GM21515 (cell line): ENCODE data around the gene AP3B1.

Experiments used
- ATAC-seq: cut with Tn5 transposase; IDR thresholded peaks from one replicate; pipeline ENCODE4 v1.9.1; 2021; ENCODE audit not compliant: unreplicated experiment

The AP3B1 gene

DNA sequence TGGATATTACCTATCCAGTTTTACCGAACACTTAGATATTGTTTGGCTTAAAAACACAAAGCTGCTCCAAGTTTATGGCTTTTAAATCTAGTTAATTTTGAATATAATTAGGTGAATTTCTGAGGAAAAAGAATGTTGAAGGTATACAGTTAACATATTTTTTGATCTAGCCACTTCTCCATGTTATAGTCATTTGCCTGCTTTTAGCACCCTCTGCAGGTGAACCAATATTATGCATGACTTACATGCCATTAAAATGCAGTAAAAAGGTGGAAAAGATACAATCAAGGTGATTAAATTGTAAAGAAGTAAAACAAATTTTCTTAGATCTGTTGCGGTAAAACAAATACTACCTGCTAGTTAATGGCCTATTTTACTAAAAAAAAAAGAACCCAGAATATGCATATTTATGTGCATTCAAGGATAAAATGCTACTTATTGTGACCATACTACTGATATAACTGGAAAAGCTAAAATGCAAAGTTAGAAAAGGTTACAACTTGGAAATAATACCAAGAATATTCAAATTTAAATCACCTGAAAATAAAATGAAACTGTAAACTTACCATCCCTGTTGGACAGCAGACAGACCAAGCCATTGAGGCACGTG is 132.1 kb downstream of the AP3B1 start:
- ATAC-seq = no peak

GRCh38 chr5:78157001-78157400 is 137.5 kb downstream of the AP3B1 start:
- no peak for ATAC-seq

DNA sequence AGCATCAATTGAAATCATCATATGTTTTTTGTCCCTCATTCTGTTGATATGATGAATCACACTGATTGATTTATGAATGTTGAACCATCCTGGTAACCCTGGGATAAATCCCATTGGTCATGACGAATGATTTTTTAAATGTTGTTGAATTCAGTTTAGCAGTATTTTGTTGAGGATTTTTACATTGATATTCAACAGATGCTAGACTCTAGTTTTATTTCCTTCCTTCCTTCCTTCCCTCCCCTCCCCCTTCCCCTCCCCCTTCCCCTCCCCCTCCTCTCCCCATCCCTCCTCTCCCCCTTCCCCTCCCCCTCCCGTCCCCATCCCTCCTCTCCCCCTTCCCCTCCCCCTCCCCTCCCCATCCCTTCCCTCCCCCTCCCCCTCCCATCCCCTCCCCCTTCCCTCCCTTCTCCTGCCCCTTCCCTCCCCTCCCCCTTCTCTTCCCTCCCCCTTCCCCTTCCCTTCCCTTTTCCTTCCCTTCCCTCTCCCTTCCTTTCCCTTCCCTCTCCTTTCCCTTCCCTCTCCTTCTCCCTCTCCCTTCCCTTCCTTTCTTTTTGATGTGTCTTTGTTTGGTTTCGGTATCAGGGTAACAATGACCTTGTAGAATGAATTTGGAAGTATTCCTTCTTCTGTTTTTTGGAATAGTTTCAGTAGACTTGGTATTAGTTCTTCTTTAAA is 142.8 kb downstream of the AP3B1 start:
- no peak for ATAC-seq

- no peak for ATAC-seq
These were observed 157.2 kb downstream of the AP3B1 start for GRCh38 chr5:78137290-78137689.

DNA sequence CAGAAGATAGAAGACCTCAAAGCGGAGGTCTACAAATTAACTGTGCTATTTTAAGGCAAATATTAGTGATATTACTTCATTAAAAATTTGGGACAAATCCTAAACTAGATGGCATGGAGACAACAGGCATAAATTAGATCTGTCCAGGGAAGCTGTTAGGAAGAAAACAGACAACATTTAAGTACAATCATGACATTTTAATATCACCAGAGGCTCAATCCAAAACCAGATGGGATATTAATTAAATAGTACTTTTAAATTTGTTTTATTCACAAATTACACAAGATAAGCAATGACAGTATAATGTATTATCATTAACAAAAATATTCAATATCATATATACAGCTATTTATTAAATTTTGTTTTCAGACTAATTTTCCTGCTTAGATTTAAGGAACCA is 161.1 kb downstream of the AP3B1 start:
- ATAC-seq = no peak

DNA sequence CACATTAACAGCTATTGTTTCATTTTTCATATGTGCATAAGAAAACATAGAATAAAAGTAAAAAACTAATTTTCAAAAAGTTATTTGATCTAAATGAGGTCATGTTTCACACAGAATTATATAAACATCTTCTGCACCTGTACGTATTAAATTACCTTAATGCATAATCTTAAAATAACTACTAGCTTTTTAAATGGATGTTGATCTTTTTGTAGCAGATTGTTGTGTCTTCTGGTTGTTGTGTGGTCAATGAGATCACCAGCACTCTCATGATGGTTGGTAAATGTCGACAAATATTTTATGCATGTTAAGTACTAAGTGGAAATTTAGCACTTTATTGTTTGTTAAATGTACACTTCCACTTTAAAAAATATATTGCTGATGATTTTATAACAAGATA is 162.0 kb downstream of the AP3B1 start:
- no peak for ATAC-seq

GRCh38 chr5:78129597-78129996 is 164.9 kb downstream of the AP3B1 start:
- no peak for ATAC-seq

GRCh38 chr5:78127875-78128274 is 166.6 kb downstream of the AP3B1 start:
- ATAC-seq = no peak

DNA sequence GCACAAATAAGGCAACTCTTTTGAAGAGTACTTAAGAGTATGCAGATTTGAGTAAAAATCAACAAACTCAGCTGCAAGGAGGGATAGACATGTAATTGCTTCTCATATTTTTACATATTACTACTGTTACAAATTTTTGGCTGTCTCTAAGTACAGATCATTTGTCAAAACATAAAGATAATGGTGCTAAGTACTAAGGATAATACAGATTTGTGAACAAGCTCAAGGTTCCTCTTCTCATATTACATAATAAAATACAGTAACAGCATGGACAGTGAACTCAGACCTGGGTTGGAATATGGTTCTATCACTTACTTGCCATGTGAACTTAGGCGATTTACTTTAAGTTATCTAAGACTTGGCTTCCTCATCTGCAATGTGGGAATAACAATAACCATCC is 168.0 kb downstream of the AP3B1 start:
- no peak for ATAC-seq

GRCh38 chr5:78116167-78116566 is 178.3 kb downstream of the AP3B1 start:
- ATAC-seq = no peak

GRCh38 chr5:78113689-78114264 is 180.7 kb downstream of the AP3B1 start:
- no peak for ATAC-seq

GRCh38 chr5:78112931-78113330 is 181.6 kb downstream of the AP3B1 start:
- ATAC-seq = no peak

GRCh38 chr5:78109891-78110324 is 184.6 kb downstream of the AP3B1 start:
- ATAC-seq = peak; percentile 55

GRCh38 chr5:78108564-78108963 is 185.9 kb downstream of the AP3B1 start:
- no peak for ATAC-seq

GRCh38 chr5:78103232-78103918 is 191.1 kb downstream of the AP3B1 start:
- no peak for ATAC-seq

GRCh38 chr5:78102500-78102899 is 192.0 kb downstream of the AP3B1 start:
- no peak for ATAC-seq

- no peak for ATAC-seq
These were observed 199.4 kb downstream of the AP3B1 start for GRCh38 chr5:78095125-78095524.

GRCh38 chr5:78090002-78090401 is 204.5 kb downstream of the AP3B1 start:
- no peak for ATAC-seq

DNA sequence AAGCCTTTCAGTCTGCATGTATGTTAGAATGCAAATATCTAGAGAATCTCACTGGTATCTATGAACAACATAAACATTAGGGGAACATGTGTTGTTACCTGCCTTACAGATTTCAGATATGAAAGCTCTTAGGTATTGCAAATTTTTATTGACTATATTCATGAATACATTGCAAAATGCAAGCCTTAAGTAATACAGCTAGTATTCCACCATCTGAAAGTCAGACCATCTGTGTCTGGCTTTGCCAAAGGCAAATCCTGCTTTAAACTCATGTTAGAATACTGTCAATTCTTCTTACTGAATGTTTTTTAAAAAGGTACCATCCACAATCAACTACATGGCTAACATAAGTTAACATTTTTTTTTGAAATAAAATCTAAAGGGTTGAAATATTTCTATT is 215.6 kb downstream of the AP3B1 start:
- no peak for ATAC-seq

- ATAC-seq = no peak
These were observed 217.0 kb downstream of the AP3B1 start for GRCh38 chr5:78077369-78078068.

DNA sequence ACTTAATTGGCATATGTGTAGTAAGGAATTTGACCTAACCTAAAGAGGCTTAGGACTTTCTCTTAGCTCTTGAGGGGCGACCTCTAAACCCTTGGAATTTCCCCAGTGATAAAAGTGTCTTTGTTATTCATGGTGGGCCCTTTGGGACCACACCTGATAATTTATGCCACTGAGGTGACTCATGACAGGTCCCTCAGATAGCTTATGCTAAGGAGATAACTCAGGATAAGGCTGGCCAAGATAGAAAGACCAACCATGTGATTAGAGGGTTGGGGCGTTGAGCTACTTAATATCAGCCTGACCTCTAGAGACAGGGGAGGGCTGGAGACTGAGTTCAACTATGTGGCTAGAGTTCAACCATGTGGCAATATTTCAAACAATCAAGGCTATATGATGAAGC is 218.1 kb downstream of the AP3B1 start:
- no peak for ATAC-seq
